Activated T-helper 1 cell treated with anti-CD3 and anti-CD28 coated beads, Interleukin-2, amount 50 U/mL, for 16 hours (primary cell): ENCODE measurements around the gene PROSER3.

Source experiments
- DNase-seq, 2 donors: peaks; one replicate each; pipeline ENCODE4 v3.0.0-alpha.2; 2020; ENCODE audit warnings: low read depth in 1 of 2, low spot score in 1 of 2

PROSER3 gene

DNA sequence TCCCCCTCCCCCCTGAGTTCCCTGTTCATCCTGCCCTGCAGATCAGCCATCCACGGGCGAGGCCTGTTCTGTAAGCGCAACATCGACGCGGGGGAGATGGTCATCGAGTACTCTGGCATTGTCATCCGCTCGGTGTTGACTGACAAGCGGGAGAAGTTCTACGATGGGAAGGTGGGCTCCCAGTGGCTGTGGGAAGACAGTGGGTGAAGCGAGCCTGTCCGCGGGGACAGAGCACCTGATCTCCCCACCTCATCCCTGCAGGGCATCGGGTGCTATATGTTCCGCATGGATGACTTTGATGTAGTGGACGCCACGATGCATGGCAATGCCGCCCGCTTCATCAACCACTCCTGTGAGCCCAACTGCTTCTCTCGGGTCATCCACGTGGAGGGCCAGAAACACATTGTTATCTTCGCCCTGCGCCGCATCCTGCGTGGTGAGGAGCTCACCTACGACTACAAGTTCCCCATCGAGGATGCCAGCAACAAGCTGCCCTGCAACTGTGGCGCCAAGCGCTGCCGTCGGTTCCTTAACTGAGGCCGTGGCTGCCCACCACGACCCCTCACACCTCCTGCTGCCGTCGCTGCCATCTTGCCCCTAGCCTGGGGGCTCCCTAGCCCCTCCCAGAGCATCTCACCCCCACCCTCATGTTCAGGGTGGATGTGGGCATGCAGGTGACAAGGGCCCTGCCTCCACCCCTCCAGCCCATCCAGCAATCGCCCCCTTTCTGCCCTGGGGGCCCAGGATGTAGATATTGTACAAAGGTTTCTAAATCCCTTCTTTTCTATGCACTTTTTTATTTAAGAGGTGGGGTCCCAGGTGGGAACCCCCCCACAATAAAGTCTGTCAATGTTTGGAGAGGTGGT lies 19.7 kb upstream of the PROSER3 start:
- no peak for DNase-seq

DNA sequence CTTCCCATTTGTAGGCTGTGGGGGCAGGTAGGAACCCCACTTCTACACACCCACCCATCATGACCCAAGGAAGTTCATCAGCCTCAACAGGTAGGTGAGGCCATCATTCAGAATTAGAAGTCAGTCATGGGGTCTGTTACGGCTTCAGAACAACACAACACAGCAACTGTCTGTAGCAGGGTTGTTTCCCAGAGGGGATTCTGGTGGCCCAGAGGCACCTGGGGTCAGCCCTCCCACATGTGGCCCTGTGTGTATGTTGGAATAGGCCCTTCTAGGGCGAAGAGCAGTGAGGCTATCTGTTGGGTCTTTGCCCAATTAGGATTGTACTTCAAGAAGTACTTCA lies 19.1 kb upstream of the PROSER3 start:
- no peak for DNase-seq

DNA sequence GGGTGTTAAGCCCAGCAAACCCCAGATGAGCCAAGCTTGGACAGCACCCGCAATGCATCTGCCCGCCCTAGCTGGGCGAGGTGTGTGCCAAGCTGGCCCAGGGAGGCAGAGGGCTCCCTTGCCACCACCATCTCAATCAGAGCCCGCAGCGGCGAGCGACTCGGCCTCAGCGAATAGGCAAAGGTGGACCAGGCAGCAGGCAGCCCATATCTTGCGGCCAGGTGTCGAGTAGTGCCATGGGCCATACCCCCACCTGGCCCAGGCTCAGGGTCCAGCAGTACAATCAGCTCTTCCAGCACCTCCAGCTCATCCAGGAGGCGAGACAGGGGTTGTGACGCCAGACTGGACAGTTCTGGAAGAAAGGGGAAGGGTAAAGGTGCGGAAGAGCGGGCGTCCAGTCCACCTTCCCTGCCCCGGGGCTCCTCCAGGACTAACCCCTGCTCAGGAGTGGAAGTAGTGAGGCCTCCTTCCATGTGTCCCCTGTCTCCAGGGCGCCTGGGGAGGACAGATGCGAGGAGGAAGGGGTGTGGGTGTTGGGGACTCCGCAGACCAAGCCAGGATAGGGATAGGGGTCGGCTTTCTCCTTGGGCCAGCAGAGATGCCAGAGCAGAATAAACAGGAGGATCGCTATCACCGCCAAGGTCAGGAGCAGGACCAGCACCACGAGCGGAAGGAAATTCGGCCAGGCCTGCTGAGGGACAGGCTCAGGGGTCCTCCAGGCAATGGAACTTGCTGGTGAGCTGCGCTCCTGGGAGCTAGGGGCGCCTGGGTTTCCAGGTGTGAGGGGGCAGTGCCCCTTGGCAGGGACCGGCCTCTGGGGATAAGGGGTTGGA lies 18.5 kb upstream of the PROSER3 start:
- DNase-seq, result no peak

- DNase-seq, result no peak
Measured at GRCh38 chr19:35740108-35740422, 17.9 kb upstream of the PROSER3 start.

DNA sequence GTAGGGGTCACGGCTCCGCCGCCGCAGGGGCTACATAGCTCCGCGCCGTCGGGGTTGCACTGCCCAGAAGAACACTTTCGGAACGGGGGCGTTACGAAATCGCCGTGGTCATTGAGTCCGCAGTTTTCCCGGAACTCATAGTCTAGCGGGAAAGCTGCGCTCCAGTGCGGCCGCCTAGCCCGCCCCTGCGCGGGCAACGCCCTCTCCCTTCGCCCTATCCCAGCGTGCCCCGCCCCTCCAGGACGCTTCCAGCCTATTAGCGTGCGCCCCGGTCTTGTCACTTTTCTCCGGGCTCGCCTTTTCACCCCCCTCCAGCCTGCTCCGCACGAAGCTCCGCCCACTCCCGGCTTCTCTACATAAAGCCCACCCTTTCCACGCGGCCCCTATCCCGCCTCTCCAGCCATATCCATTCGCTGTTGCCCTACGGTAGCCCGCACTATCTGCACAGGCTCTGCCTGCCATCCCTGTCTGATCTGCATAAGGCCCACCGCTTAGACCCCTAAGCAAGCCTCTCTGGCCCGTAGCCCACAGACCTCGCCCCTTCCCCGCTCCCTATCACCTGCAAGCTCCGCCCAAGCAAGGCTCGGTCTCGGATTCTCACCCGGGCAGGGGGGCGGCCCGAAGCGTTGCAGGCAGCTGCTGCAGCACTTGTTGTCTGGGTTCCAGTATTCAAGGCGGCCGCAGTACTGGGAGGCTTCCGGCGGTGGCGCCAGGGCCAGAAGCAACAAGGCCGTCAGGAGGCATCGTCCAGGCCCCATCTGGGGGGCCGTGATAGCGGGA lies 17.4 kb upstream of the PROSER3 start:
- peak; percentile 90 to 91 for DNase-seq

DNA sequence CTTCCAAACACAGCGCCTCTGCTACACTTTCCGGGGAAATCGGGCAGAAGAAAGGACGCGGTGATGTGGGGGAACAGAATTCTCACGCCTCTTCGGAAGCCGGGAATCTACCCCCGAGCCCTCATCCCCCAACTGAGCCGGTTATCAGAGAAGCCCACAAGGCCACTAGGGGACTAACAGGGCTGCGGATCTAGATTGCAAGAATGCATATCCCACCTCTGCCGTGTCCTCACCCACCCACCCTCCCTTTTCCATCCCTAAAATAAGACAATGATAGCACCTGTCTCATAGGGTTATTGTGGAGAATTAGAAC lies 16.8 kb upstream of the PROSER3 start:
- DNase-seq, result no peak

DNA sequence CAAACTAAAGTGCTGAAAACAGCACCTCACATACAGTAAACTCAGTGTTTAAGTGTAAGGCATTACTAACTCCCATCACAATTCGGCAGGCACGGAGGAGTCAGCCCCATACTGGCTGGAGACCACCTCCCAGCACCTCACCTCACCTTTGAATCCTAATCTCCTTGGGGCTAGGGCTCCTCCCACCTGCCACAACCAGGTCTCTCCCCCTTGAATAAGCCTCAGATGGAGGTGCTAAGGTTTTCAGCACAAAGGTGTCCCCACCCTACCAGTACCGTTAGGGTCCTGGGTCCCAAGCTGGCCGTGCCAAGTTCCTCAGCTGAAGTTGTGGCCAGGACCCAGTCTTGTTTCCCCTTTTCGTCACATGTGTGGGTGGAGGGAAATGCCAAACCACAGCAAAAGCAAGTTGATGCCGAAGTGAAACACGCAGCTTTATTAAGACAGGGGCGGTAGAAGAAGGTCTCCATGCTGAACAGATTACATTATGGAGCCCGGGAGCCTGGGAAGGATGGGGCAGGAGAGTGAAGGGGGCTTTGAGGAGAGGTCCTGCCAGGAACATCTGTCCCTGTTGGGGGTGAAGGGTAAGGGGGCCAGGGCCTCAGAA lies 15.8 kb upstream of the PROSER3 start, which contains the start of gene IGFLR1:
Gene IGFLR1 (minus strand): TSS at position 332 of the 604 bp plus-strand sequence. CDS start 1,272 bp downstream, outside the sequence.
- peak in 1 of 2 donors; percentile 56 for DNase-seq

DNA sequence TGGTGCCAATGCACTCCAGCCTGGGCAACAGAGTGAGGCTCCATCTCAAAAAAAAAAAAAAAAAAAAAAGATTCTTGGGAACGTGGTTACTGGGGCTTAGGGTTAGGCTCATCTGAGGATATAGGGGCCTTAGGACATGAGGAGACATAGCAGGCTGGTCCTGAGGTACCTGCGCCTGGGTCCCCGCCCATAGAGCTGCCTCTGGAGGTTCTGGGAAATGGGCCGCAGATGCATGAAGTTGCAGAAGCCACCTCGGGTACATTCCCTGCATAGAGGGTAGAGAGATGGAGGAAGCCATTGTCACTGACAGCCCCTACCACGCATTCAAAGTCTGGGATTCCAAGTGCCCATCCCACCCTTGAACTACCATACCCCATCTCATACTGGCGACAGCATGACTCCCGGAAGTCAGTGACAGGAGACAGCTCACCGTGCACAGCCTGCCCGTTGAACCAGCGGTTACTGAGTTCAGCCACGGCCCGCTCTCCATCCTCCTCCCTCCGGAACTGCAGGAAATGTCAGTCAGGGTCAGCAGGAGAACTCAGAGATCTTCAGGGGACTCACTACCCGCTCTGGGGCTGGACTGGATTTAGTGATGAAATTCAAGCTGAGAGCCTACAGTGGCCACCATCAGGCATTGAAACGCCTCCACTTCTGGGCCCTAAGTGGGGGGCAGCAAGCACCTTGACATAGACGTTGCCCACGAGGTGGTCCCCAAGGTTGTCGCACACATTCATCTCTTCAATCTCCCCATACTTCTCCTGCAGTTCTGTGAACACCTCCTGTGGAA lies 14.1 kb upstream of the PROSER3 start:
- DNase-seq, result no peak

DNA sequence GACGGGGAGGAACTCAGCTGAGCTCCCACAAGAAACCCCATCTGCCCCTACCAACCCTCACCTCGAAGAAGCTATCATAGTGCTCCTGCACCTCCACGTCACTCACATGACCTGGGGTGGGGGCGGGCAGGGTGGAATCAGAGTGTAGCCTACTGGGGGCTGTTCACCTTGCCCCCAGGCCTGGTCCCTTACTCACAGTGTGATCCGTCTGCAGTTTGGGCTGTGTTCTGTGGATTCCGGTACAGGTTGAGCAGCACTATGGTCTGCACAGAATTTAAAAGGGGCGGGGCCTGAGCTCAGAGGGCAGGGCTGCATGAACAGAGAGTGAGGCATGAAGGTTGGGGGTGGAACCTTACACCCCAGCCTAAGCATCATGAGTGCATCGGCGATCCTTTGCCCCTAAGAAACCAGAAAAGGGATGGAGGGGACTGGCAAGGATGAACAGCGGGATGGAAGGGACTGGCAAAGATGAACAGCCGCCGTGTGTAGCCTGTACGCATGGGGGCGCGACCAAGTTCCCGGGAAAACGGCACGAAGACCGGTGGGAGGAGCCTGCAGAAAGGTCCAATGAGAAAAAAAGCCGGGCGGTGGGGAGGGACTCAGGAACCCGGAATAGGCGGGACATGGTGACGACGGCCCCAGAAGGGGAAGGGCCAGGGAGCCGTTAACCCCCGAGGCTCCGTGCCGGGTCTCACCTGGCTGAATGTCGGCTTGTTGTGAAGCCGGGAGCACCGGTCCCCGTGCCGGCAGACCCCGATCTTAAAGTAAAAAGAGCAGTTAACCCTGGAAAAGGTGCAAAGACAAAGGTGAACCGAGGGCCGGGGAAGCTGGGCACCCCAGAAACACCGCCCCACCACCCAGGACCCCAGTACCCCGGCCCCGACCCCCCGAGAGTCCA lies 13.3 kb upstream of the PROSER3 start:
- DNase-seq, result peak; percentile 82 to 86

- DNase-seq, result peak; percentile 86 to 96
Measured at GRCh38 chr19:35745328-35746086, 12.5 kb upstream of the PROSER3 start, which contains the start of the genes PSENEN and U2AF1L4. Gene PSENEN, plus strand, starts transcription at chr19:35745651. Its CDS starts 280 bp downstream, at chr19:35745931. Gene U2AF1L4, minus strand, starts transcription at chr19:35745418. Its CDS starts 27 bp downstream, at chr19:35745391.

DNA sequence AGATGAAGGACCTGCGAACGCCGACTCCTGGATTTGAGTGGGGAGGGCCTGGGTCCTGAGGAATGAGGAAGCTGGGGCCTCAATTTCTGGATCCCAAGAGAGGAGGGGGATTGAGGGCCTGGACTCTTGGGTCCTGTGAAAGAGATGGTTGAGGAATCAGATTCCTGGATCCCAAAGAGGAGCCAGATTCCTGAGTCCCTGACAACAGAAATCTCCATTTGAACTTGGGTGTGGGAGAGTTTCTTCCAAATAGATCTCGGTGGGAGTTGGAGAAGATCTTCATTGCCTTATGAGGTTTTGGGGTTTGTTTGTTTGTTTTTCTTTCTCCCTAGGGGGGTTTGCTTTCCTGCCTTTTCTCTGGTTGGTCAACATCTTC lies 11.9 kb upstream of the PROSER3 start:
- no peak for DNase-seq

GRCh38 chr19:35746531-35746930 lies 11.4 kb upstream of the PROSER3 start:
- DNase-seq, result no peak

GRCh38 chr19:35748106-35749020 lies 9.6 kb upstream of the PROSER3 start, which contains the start of gene LIN37:
Gene LIN37, plus strand, starts transcription at chr19:35748576. Its CDS starts 149 bp downstream, at chr19:35748725.
- DNase-seq, result peak; percentile 96 to 98

DNA sequence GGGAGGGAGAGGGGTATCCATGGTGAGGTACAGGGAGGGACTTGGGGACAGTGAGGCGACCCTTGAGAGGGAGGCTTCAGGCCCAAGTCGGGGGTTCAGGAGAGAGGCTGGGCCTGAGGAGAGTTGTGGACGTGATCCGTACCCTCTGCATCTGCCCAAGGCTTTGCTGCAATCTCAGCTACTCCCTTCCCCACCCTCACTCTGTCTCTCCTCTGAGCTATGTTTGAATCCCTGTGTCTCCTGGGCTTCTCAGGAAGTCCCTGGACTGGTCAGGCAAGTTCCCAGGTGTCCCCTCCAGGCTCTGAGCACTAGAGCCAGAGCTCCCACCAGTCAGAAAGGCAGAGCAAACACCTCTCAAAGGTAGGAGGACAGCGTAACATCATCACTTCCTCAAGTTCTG lies 7.8 kb upstream of the PROSER3 start:
- DNase-seq, result no peak

DNA sequence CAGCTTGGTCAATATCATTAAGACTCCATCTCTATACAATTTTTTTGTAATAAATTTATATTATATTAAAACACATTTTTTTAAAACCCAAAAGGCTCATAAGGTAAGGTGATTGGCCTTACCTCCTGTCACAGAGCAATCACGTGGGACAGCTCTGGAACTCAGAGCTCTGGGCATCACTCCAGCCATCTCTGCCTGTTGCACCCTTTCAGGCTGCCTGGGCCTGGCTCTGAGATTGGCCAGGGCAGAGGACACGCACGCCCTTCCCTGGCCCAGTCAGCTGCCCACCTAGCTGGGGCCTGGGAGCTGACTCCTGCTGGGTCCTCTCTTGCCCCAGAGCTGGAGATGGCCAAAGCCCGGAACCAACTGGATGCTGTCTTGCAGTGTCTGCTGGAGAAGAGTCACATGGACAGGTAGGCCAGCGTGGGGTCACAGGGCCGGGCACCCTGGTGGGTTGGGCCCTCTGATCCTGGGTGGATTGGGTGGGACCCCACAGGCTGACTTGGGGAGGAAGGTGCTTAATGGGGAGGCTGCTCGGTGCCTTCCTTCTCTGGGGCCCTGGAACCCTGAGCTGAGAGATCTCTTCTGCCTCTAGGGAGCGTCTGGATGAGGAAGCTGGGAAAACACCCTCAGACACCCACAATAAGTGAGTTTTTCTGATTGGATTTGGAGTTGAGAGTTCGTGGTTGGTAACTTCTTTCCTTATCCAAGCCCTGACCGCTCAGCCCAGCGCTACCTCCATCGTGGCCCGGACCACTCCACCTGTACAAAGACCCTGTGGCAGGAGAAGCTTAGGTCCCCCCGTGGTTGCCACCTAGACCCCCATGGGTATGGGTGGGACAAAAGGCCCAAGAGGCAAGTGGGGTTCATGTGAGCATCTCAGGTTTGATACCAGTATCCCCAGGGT lies 5.9 kb upstream of the PROSER3 start:
- DNase-seq, result no peak

GRCh38 chr19:35752746-35753350 lies 5.1 kb upstream of the PROSER3 start:
- no peak for DNase-seq
